SU-DHL-6 (cell line): ENCODE measurements around the gene KRTAP10-5.

Source experiments
- CTCF ChIP-seq: fragments of 200-600 bp; sonication (generic); IDR thresholded peaks from one replicate; pipeline ENCODE4 v1.5.1; 2017; ENCODE audit warnings: antibody characterized with exemption, mild to moderate bottlenecking, low read length, moderate library complexity; ENCODE audit not compliant: insufficient read depth, poor library complexity, severe bottlenecking
- EZH2phosphoT487 ChIP-seq: fragments of 200-600 bp; sonication (generic), shearing (Covaris generic); conservative IDR thresholded peaks from 2 replicates; pipeline ENCODE4 v1.6.1; 2018; ENCODE audit warnings: mild to moderate bottlenecking, antibody characterized with exemption, low read length, moderate library complexity, mixed read lengths

GRCh38 chr21:44575307-44576024 is 4.9 kb downstream of the KRTAP10-5 start:
- TF ChIP-seq EZH2phosphoT487 = no peak
- no peak for TF ChIP-seq CTCF
